NOMO-1 treated with dmso at 0.1 percent for 144 hours (cell line): ENCODE results near the gene CXCL9.
"Not testable (repeated sequence)": the region's sequence is repeated elsewhere in the genome, so short reads cannot be mapped to it uniquely, and the experiment has no call there.

Source experiments
- DNase-seq: peaks from one replicate; lab custom pipeline; 2025; ENCODE audit not compliant: unreplicated experiment; lab: John Stamatoyannopoulos, UW

Gene CXCL9

GRCh38 chr4:76012388-76012801 is 5.1 kb upstream of the CXCL9 start:
- no peak for DNase-seq

GRCh38 chr4:76011700-76012387 is 4.5 kb upstream of the CXCL9 start:
- DNase-seq, result peak; percentile 17

GRCh38 chr4:76011018-76011670 is 3.8 kb upstream of the CXCL9 start:
- no peak for DNase-seq

DNA sequence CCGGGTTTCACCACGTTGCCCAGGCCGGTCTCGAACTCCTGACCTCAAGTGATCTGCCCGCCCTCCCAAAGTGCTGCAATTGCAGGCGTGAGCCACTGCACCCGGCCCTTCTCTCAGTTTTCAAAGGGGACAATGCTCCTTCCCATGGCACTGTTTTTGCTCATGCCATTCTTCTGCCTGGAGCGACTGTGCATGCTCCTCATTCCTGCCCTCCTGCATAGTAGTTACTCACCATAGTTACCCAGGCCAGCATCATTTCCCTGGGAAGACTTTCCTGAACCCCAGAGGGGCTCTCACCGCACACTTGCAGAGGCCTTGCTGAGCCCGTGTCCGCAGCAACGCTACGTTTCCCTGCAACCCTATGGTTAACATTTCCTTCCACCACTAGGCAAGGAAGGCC is 3.3 kb upstream of the CXCL9 start:
- no peak for DNase-seq

GRCh38 chr4:76009311-76009710 is 2.0 kb upstream of the CXCL9 start:
- no peak for DNase-seq

DNA sequence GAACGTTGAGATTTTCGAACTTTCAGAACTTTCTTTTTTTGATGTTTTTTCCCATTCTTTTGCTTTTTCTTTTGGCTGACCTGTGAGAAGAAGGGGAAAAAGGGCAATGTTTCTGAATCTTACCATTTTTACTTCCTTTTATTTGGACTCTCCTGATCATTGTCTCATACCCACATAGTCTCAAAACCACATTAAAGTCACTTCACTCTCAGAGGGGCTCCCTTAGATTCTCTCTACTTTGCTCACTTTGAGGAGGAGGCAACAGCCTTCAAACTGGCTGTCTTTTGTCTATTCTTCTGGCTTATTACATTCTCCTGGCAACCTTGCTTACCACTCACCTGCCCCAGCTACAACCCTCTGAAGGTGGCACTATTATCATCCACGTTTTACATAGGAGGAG is 3.7 kb downstream of the CXCL9 start:
- DNase-seq, result no peak

DNA sequence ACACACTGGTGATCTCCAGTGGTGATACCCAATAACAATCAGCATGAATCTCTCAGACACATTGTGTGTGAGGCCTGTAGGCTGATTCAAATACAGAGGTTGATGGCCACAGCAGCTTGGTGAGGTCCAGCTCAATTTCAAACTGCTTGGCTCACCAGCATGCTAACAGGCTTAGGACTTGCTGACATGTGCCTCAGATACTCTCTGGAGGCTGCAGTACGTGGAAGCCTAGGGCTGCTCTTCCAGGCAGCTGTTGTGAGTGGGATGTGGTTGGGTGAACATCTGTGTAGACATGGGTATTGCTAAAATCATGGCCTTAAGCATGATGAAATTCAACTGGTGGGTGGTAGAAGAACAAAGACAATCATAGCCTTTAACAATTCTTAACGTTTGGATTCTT is 4.3 kb downstream of the CXCL9 start:
- peak; percentile 14 for DNase-seq

GRCh38 chr4:76002176-76002575 is 5.1 kb downstream of the CXCL9 start:
- DNase-seq, result peak; percentile 33

DNA sequence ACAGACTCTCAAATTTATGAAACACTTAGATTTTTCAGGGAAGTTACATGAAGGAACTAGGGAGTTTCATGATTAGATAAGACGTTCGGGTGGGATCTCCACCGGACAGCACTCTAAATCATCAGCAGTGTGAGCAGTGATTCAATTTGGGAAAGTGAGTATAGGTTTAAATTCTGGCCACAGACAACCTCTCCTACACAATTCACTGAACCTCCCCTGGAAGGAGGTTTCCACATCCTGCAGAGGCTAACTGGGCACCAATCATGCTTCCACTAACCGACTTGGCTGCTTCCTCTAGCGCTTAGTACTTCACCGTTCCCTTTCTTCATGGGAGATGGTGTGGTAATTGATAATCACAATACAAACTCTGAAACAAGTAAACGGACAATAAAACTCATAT is 5.6 kb downstream of the CXCL9 start:
- DNase-seq, result peak; percentile 37

DNA sequence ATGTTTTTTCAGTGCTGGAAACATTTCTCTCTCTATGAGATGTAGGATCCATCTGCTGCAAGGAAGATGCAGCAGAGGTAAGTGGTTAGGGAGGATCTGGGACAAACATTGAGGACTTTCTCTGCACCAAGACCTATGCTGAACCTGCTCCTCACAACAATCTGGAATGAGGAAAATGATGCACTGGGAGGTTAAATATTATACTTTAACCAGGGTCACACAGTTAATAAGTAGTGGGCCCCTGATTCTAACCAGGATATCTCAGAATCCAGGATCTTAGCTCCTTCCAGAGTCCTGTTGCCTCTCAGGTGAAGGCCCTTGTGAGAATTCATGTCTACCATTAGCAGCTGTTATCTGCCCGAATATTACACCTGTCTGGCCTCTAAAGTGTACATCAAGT is 7.0 kb downstream of the CXCL9 start:
- DNase-seq, result no peak

- DNase-seq, result not testable (repeated sequence)
These were observed 8.7 kb downstream of the CXCL9 start for GRCh38 chr4:75998525-75999147.

DNA sequence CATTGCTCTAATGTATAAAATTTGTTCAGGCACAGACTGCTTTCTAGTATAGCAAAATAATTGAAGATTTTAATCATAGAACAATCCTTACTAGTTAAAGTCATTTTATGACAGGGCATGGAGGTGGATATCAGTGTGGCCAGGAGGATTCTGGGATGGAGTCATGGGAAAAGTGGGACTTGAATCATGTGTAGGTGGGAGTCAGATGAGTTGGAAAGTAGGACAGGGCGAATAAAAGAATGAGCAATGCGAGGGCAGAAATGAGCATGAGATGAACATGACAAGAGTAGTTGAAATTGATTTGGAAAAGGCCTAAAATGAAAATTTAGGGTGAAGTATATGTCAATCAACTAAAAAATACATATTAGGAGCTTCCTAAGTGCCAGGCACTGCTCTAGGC is 9.4 kb downstream of the CXCL9 start:
- no peak for DNase-seq

DNA sequence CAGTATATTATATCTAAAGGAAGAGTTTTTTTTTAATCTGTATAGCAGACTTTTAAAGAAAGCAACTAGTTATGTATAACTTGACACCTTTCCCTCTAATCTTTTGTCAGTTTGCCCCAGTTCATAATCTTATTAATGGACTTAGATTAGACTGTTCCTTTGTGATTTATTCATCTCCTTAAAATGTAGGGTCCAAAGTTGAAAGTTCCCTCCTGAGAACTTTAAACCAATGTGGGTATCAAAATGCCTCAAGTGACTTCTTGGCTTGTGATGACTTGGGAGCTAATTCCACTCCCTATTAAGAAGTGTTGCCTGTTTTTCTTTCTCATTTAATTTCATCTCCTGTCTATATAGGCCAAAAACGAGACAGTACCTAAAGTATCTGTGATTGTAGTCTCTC is 10.2 kb downstream of the CXCL9 start:
- no peak for DNase-seq

DNA sequence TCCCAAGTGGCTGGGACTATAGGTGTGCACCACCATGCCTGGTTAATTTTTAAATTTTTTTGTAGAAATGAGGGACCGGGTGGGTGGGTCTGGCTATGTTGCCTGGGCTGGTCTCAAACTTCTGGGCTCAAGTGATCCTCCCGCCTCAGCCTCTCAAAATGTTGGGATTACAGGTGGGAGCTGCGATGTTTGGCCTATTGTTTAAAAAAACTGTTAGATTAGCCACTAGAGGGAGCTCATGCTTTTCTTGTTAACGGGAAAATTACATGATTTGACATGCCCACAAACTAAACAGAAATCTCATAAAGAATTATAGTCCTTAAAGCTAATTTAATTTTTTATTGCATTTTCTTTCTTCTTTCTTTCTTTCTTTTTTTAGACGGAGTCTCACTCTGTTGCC is 11.6 kb downstream of the CXCL9 start:
- DNase-seq, result no peak

DNA sequence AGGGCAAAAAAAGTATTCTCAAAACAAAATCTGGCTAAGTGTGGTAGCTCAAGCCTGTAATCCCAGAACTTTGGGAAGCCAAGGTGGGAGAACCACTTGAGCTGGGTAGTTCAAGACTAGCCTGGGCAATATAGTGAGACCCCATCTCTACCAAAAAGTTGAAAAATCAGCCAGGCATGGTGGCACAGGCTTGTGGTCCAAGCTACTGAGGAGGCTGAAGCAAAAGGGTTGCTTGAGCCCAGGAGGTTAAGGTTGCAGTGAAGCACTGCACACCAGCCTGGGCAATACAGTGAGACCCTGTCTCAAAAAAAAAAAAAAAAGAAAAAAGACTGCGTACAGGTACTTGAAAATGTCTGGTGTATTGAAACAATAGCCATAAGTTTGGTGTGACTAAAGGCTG is 14.8 kb downstream of the CXCL9 start:
- no peak for DNase-seq

GRCh38 chr4:75989846-75990528 is 17.3 kb downstream of the CXCL9 start:
- no peak for DNase-seq

GRCh38 chr4:75985116-75985515 is 22.2 kb downstream of the CXCL9 start:
- no peak for DNase-seq

GRCh38 chr4:75980576-75980975 is 26.7 kb downstream of the CXCL9 start:
- DNase-seq, result no peak

DNA sequence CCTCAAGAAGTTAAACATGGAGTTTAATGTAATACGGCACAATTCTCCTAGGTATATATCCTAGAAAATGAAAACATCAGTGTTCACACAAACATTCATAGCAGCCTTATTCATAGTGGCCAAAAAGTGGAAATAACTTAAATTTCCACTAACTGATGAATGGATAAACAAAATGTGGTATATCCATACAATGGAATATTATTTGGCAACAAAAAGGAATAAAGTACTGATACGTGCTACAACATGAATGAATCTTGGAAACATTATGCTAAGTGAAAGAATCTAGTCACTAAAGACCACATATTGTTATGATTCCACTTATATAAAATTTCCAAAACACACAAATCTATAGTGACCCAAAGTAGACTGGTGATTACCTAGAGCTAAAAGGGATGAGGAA is 31.1 kb downstream of the CXCL9 start:
- DNase-seq, result no peak

DNA sequence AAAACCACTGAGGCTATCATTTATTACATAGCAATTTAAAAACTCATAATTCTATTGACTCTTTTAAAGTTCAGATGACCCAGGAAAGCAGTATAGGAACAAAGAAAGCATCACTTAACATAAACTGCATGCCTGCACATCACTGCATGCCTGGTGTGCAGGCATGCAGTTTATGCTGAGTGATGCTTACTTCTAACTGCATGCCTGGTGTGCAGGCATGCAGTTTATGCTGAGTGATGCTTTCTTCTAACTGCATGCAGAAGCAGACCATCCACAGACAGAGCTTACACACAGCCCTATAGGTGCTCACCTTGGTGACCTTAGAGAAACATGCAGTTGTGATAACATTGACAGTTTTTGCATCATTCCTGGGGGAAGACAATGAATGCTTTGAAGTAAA is 33.5 kb downstream of the CXCL9 start:
- no peak for DNase-seq

- DNase-seq, result no peak
These were observed 39.2 kb downstream of the CXCL9 start for GRCh38 chr4:75968084-75968483.

DNA sequence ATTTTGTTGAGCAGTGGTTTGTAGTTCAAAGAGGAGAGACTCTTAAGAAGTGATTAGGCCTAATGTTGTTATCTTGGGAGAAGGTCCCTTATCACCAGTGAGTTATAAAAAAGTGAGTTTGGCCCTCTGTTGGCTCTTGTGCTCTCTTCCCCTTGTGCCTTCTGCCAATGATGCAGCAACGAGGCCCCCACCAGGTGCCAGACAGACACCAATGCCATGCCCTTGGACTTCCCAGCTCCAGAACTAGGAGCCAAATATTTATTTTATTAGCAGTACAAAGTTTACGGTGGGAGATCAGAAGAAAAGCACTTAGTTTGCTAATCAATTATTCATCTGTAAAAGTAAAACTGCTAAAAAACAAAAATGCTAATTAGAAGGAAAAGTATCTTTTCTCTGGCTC is 43.8 kb downstream of the CXCL9 start:
- DNase-seq, result no peak
